Transverse colon (tissue), 4 donors: ENCODE data around the gene SPATA2.

ENCODE experiments used
- EP300 ChIP-seq: sonication (generic); formaldehyde crosslinking; IDR thresholded peaks from one replicate; pipeline ENCODE4 v1.6.1; 2017; ENCODE audit warnings: antibody characterized with exemption, low read depth
- POLR2A ChIP-seq: fragments of 450-650 bp; IDR thresholded peaks from one replicate; pipeline ENCODE4 v1.6.1; 2016; ENCODE audit warnings: antibody characterized with exemption, mild to moderate bottlenecking, moderate library complexity
- POLR2AphosphoS5 ChIP-seq, 3 donors: sonication (generic); formaldehyde crosslinking; IDR thresholded peaks; one replicate each; pipeline ENCODE4 v1.6.1; 2016; ENCODE audit warnings: antibody characterized with exemption in 3 of 3
- TF ChIP-seq, protein P1 (sequence below), 5 experiments: fragments of 200-600 bp in 3 of 5; fragments of 450-650 bp in 2 of 5; sonication (generic) in 3 of 5; IDR thresholded peaks; 1 replicate in 2 of 5; 2 replicates in 3 of 5; pipeline ENCODE4 v1.5.1; 2016 to 2017; ENCODE audit warnings: antibody characterized with exemption in 5 of 5, inconsistent platforms in 3 of 5, mild to moderate bottlenecking in 2 of 5, moderate library complexity in 1 of 5

- TF ChIP-seq, protein P1, sequence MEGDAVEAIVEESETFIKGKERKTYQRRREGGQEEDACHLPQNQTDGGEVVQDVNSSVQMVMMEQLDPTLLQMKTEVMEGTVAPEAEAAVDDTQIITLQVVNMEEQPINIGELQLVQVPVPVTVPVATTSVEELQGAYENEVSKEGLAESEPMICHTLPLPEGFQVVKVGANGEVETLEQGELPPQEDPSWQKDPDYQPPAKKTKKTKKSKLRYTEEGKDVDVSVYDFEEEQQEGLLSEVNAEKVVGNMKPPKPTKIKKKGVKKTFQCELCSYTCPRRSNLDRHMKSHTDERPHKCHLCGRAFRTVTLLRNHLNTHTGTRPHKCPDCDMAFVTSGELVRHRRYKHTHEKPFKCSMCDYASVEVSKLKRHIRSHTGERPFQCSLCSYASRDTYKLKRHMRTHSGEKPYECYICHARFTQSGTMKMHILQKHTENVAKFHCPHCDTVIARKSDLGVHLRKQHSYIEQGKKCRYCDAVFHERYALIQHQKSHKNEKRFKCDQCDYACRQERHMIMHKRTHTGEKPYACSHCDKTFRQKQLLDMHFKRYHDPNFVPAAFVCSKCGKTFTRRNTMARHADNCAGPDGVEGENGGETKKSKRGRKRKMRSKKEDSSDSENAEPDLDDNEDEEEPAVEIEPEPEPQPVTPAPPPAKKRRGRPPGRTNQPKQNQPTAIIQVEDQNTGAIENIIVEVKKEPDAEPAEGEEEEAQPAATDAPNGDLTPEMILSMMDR (IDR thresholded peaks at IDR 0.05) = no peak
- TF ChIP-seq POLR2A = no peak
- no peak for TF ChIP-seq POLR2AphosphoS5 (IDR thresholded peaks at IDR 0.05)
- no peak for TF ChIP-seq EP300
Observed at GRCh38 chr20:49899541-49900383, 15.6 kb downstream of the SPATA2 start.
